ENCODE data around the gene EPB41L4A.

The EPB41L4A gene

GRCh38 chr5:112154940-112155686, 264.0 kb downstream of the EPB41L4A start:
- Mint-ChIP-seq H3K36me3 (ENCODE audit: low read depth) (no peaks in the 10 kb centered on the region), H3K4me3 (no peak overlapping the region), H3K9me3 (peaks cover under 1% of the 10 kb centered on the region), H3K27ac (peak overlapping the region; percentile 85), H3K4me1 (ENCODE audit: low read depth) (peaks cover 28% of the 10 kb centered on the region), H3K27me3 (peaks cover under 1% of the 10 kb centered on the region)
- no peak for DNase-seq

GRCh38 chr5:112149727-112150126, 269.4 kb downstream of the EPB41L4A start:
- Mint-ChIP-seq H3K9me3 (no peaks in the 10 kb centered on the region), H3K4me3 (no peak overlapping the region), H3K27ac (no peak overlapping the region), H3K36me3 (ENCODE audit: low read depth) (no peaks in the 10 kb centered on the region), H3K4me1 (ENCODE audit: low read depth) (peaks cover under 1% of the 10 kb centered on the region), H3K27me3 (peaks cover 12% of the 10 kb centered on the region)
- no peak for DNase-seq

GRCh38 chr5:112146323-112147226, 272.5 kb downstream of the EPB41L4A start:
- no peak for DNase-seq
- Mint-ChIP-seq H3K36me3 (ENCODE audit: low read depth) (no peaks in the 10 kb centered on the region), H3K27me3 (peaks cover 14% of the 10 kb centered on the region), H3K27ac (no peak overlapping the region), H3K4me1 (ENCODE audit: low read depth) (no peaks in the 10 kb centered on the region), H3K4me3 (no peak overlapping the region), H3K9me3 (no peaks in the 10 kb centered on the region)

DNA sequence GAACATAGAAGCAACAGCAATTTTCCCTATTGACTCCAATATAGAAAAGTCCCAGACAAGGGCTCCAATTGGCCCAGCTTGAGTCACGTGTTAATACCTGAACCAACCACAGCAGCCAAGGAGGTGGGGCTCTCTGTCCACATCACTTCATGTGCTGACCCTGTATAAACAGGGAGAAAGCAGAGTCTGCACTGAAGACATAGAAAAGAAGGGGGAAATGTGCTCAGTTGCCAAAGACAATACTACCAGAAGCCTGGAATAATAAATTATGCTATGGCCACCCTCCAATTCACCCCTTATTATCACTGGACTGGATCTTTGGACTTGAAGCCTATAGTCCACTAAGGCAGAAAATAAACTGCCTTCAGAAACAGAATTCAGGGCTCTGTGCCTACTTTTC, 275.4 kb downstream of the EPB41L4A start:
- no peaks in the 10 kb centered on the region for H3K9me3 Mint-ChIP-seq
- no peak overlapping the region for H3K4me3 Mint-ChIP-seq
- no peak overlapping the region for H3K27ac Mint-ChIP-seq
- no peaks in the 10 kb centered on the region for H3K36me3 Mint-ChIP-seq (ENCODE audit: low read depth)
- DNase-seq, result no peak
- H3K4me1 Mint-ChIP-seq (ENCODE audit: low read depth), result no peaks in the 10 kb centered on the region
- peaks cover 17% of the 10 kb centered on the region for H3K27me3 Mint-ChIP-seq

DNA sequence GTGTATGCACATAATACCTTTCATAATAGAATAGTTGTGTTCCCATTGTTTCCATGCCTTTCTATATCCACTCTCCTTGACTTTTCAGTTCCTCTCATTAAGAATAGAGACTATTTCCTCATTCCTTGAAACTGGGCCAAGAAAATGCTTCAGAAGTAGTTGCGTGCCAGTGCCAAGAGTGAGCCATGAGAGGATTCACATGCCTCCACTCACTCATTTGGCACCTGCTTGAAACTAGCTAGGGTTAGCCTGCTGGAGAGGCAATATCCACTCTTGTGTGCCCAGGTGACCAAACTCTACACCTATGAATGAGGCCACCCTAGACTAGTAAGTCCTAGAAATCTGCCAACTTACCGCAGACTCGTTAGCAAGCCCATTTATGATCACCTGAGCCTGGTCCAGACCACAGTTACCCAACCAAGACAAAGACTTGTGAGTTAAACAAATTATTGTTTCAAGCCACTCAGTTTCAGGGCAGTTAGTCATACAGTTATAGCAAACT, 276.3 kb downstream of the EPB41L4A start:
- no peak overlapping the region for H3K27ac Mint-ChIP-seq
- H3K27me3 Mint-ChIP-seq, result peaks cover 20% of the 10 kb centered on the region

DNA sequence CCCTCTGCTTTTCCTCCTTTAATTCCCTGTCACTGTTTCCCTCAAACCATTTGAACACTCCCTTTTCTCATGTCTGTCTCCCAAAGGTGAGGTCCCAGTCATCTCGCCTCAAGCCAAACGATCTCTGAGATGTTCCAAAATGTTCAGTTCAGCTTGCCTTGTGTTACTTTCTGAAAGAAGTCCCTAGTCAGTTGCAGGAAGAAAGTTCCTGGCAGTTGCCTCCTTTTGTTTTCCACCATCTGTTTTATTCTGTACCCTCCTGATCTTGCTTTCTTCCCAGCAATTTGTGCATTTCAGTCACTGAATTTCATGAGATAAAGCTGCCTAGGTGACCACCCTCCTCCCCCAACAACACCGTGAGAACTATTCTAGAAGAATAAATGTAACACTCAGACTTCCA, 277.5 kb downstream of the EPB41L4A start:
- peaks cover 7% of the 10 kb centered on the region for H3K4me1 Mint-ChIP-seq (ENCODE audit: low read depth)
- no peak overlapping the region for H3K27ac Mint-ChIP-seq
- H3K4me3 Mint-ChIP-seq, result no peak overlapping the region
- H3K9me3 Mint-ChIP-seq, result no peaks in the 10 kb centered on the region
- no peaks in the 10 kb centered on the region for H3K36me3 Mint-ChIP-seq (ENCODE audit: low read depth)
- H3K27me3 Mint-ChIP-seq, result peaks cover 26% of the 10 kb centered on the region
- no peak for DNase-seq

More for the DNA sequence above, 276.3 kb downstream of the EPB41L4A start:
- Mint-ChIP-seq H3K4me1 (ENCODE audit: low read depth) (no peaks in the 10 kb centered on the region), H3K36me3 (ENCODE audit: low read depth) (no peaks in the 10 kb centered on the region), H3K9me3 (no peaks in the 10 kb centered on the region), H3K4me3 (no peak overlapping the region)
- DNase-seq, result no peak

GRCh38 chr5:112138526-112138925, 280.6 kb downstream of the EPB41L4A start:
- Mint-ChIP-seq H3K9me3 (no peaks in the 10 kb centered on the region), H3K27ac (no peak overlapping the region), H3K4me1 (ENCODE audit: low read depth) (peaks cover 7% of the 10 kb centered on the region), H3K4me3 (no peak overlapping the region), H3K27me3 (peaks cover 23% of the 10 kb centered on the region), H3K36me3 (ENCODE audit: low read depth) (no peaks in the 10 kb centered on the region)
- no peak for DNase-seq

GRCh38 chr5:112136773-112137172, 282.3 kb downstream of the EPB41L4A start:
- H3K27ac Mint-ChIP-seq, result no peak overlapping the region
- H3K27me3 Mint-ChIP-seq, result peaks cover 23% of the 10 kb centered on the region
- no peaks in the 10 kb centered on the region for H3K36me3 Mint-ChIP-seq (ENCODE audit: low read depth)
- H3K9me3 Mint-ChIP-seq, result no peaks in the 10 kb centered on the region
- no peak overlapping the region for H3K4me3 Mint-ChIP-seq
- DNase-seq, result no peak
- H3K4me1 Mint-ChIP-seq (ENCODE audit: low read depth), result peaks cover 7% of the 10 kb centered on the region

GRCh38 chr5:112127861-112128260, 291.2 kb downstream of the EPB41L4A start:
- no peaks in the 10 kb centered on the region for H3K4me1 Mint-ChIP-seq (ENCODE audit: low read depth)
- no peaks in the 10 kb centered on the region for H3K36me3 Mint-ChIP-seq (ENCODE audit: low read depth)
- peaks cover 26% of the 10 kb centered on the region for H3K27me3 Mint-ChIP-seq

DNA sequence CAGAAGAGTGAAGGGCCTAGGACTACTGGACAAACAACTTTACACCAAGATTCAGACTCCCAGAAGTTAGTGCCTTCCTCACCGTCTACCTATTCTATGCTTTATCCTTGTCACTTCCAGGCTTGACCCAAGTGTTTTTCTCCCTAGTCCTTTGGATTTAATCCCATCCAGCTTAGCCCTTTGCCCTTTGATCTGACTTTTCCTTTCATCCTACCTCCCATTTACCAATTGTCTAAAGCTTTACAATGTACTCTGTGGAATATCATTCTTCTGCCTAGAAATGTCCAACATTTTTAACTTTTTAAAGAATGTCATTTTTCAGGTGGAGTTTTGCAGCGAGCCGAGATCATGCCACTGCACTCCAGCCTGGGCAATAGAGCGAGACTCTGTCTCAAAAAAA, 292.1 kb downstream of the EPB41L4A start:
- Mint-ChIP-seq H3K9me3 (no peaks in the 10 kb centered on the region), H3K36me3 (ENCODE audit: low read depth) (no peaks in the 10 kb centered on the region), H3K27me3 (peaks cover 30% of the 10 kb centered on the region), H3K4me1 (ENCODE audit: low read depth) (no peaks in the 10 kb centered on the region), H3K4me3 (no peak overlapping the region), H3K27ac (no peak overlapping the region)
- no peak for DNase-seq

More at GRCh38 chr5:112127861-112128260, 291.2 kb downstream of the EPB41L4A start:
- no peak for DNase-seq
- Mint-ChIP-seq H3K4me3 (no peak overlapping the region), H3K27ac (no peak overlapping the region), H3K9me3 (no peaks in the 10 kb centered on the region)

- H3K36me3 Mint-ChIP-seq (ENCODE audit: low read depth), result no peaks in the 10 kb centered on the region
- no peaks in the 10 kb centered on the region for H3K4me1 Mint-ChIP-seq (ENCODE audit: low read depth)
- DNase-seq, result no peak
- peaks cover 6% of the 10 kb centered on the region for H3K9me3 Mint-ChIP-seq
- H3K4me3 Mint-ChIP-seq, result no peak overlapping the region
- peaks cover 30% of the 10 kb centered on the region for H3K27me3 Mint-ChIP-seq
- H3K27ac Mint-ChIP-seq, result no peak overlapping the region
These were observed 293.2 kb downstream of the EPB41L4A start for GRCh38 chr5:112125903-112126302.

DNA sequence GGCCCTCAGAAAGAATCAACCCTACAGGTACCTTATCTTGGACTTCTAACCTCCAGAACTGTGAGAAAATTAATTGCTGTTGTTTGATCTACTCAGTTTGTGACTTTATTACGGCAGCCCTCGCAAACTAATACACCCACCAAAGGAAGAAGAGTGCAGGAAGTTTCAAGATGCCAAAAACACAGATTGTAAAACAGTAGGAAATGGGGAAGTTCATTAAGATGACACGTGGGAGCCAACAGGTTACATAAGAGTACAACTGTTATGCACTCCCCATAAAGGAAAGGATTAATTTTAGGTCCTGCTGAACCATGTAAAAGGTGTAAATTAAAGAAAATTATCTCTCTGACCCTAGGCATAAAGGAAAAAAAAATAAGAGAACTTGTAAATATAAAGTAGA, 294.3 kb downstream of the EPB41L4A start:
- no peak for DNase-seq
- Mint-ChIP-seq H3K36me3 (ENCODE audit: low read depth) (no peaks in the 10 kb centered on the region), H3K4me3 (no peak overlapping the region), H3K27ac (no peak overlapping the region), H3K4me1 (ENCODE audit: low read depth) (no peaks in the 10 kb centered on the region), H3K9me3 (peaks cover 6% of the 10 kb centered on the region), H3K27me3 (peaks cover 35% of the 10 kb centered on the region)

GRCh38 chr5:112123086-112123485, 296.0 kb downstream of the EPB41L4A start:
- Mint-ChIP-seq H3K9me3 (peaks cover 6% of the 10 kb centered on the region), H3K4me3 (no peak overlapping the region), H3K4me1 (ENCODE audit: low read depth) (no peaks in the 10 kb centered on the region), H3K36me3 (ENCODE audit: low read depth) (no peaks in the 10 kb centered on the region), H3K27ac (no peak overlapping the region), H3K27me3 (peaks cover 32% of the 10 kb centered on the region)
- DNase-seq, result no peak

DNA sequence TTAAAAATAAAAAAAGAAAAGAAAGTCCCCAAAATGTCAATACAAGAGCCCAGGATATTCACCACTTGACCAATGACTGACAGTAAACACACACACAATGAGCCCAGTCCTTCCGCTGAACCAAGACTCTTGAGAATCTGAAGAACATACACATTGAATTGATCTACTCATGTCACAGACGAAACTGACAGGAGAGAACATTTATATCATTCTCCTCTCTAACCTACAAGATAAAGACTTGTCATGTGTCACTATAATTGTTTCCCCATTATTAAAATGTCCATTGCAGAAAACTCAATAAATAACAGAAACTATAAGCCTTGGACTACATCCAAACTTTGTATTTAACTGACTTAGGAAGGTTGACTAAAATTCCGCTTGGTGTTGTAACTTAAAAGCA, 296.7 kb downstream of the EPB41L4A start:
- peaks cover 6% of the 10 kb centered on the region for H3K9me3 Mint-ChIP-seq
- DNase-seq, result no peak
- no peak overlapping the region for H3K27ac Mint-ChIP-seq
- no peak overlapping the region for H3K4me3 Mint-ChIP-seq
- H3K4me1 Mint-ChIP-seq (ENCODE audit: low read depth), result no peaks in the 10 kb centered on the region
- H3K36me3 Mint-ChIP-seq (ENCODE audit: low read depth), result no peaks in the 10 kb centered on the region
- H3K27me3 Mint-ChIP-seq, result peaks cover 32% of the 10 kb centered on the region

- no peak for DNase-seq
- H3K27me3 Mint-ChIP-seq, result peaks cover 32% of the 10 kb centered on the region
- H3K9me3 Mint-ChIP-seq, result peaks cover 6% of the 10 kb centered on the region
- no peaks in the 10 kb centered on the region for H3K4me1 Mint-ChIP-seq (ENCODE audit: low read depth)
- no peak overlapping the region for H3K4me3 Mint-ChIP-seq
- H3K36me3 Mint-ChIP-seq (ENCODE audit: low read depth), result no peaks in the 10 kb centered on the region
- H3K27ac Mint-ChIP-seq, result no peak overlapping the region
These were observed 297.8 kb downstream of the EPB41L4A start for GRCh38 chr5:112121258-112121657.

Measured in activated T-cell treated with anti-CD3 and anti-CD28 coated beads, Interleukin-2, amount 50 U/mL, for 24 hours (primary cell).